Activated effector memory CD4-positive, alpha-beta T cell treated with anti-CD3 and anti-CD28 coated beads, Interleukin-2, amount 50 U/mL, for 16 hours (primary cell): ENCODE measurements around the gene TELO2.

Experiments used
- DNase-seq: peaks from one replicate; pipeline ENCODE4 v3.0.0-alpha.2; 2020

Gene TELO2

GRCh38 chr16:1539720-1540555 is 46.8 kb downstream of the TELO2 start:
- DNase-seq, result no peak

- no peak for DNase-seq
Measured at GRCh38 chr16:1540556-1540855, 47.3 kb downstream of the TELO2 start.

- DNase-seq, result no peak
Measured at GRCh38 chr16:1541293-1542165, 48.4 kb downstream of the TELO2 start.

GRCh38 chr16:1542166-1542500 is 49.0 kb downstream of the TELO2 start:
- no peak for DNase-seq

- DNase-seq, result no peak
Measured at GRCh38 chr16:1542533-1542932, 49.4 kb downstream of the TELO2 start.

GRCh38 chr16:1543085-1543896 is 50.1 kb downstream of the TELO2 start:
- DNase-seq, result peak; percentile 85

GRCh38 chr16:1545044-1546040 is 52.2 kb downstream of the TELO2 start:
- DNase-seq, result no peak

- DNase-seq, result no peak
Measured at GRCh38 chr16:1546430-1546829, 53.3 kb downstream of the TELO2 start.

- no peak for DNase-seq
Measured at GRCh38 chr16:1548233-1548632, 55.1 kb downstream of the TELO2 start.

- no peak for DNase-seq
Measured at GRCh38 chr16:1548727-1549126, 55.6 kb downstream of the TELO2 start.

- DNase-seq, result no peak
Measured at GRCh38 chr16:1550069-1550468, 56.9 kb downstream of the TELO2 start.

- no peak for DNase-seq
Measured at GRCh38 chr16:1550696-1551095, 57.5 kb downstream of the TELO2 start.

GRCh38 chr16:1551166-1551565 is 58.0 kb downstream of the TELO2 start:
- no peak for DNase-seq

GRCh38 chr16:1552129-1552528 is 59.0 kb downstream of the TELO2 start:
- DNase-seq, result no peak

GRCh38 chr16:1553946-1554825 is 61.0 kb downstream of the TELO2 start:
- no peak for DNase-seq

GRCh38 chr16:1554826-1555445 is 61.8 kb downstream of the TELO2 start:
- DNase-seq, result no peak

GRCh38 chr16:1556254-1556653 is 63.1 kb downstream of the TELO2 start:
- no peak for DNase-seq

GRCh38 chr16:1557074-1557473 is 63.9 kb downstream of the TELO2 start:
- no peak for DNase-seq

GRCh38 chr16:1557576-1557975 is 64.4 kb downstream of the TELO2 start:
- no peak for DNase-seq

- DNase-seq, result no peak
Measured at GRCh38 chr16:1559446-1559975, 66.4 kb downstream of the TELO2 start.
